LNCAP (cell line): ENCODE data around the gene IGSF8.

Experiments used
- TF ChIP-seq, protein P1 (sequence below): fragments of 450-650 bp; IDR thresholded peaks from 2 replicates; pipeline ENCODE4 v1.5.1; 2017; ENCODE audit warnings: mild to moderate bottlenecking

Gene IGSF8

DNA sequence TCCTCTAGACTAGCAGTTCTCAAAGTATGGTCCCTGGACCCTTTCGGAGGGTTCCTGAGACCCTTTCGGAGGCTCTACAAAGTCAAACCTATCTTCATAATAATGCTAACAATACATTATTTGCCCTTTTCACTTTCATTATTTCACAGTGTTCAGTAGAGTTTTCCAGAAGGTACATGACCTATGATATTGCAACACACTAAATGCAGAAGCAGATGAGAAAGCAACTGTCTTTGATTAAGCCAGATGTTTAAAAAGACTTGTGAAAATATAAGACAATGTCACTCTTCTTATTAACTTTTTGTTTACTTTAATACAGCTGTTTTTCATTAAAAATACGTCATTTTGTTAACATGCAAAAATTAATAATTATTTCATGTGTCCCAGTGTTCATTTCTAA, 34.3 kb downstream of the IGSF8 start:
- TF ChIP-seq, protein P1, sequence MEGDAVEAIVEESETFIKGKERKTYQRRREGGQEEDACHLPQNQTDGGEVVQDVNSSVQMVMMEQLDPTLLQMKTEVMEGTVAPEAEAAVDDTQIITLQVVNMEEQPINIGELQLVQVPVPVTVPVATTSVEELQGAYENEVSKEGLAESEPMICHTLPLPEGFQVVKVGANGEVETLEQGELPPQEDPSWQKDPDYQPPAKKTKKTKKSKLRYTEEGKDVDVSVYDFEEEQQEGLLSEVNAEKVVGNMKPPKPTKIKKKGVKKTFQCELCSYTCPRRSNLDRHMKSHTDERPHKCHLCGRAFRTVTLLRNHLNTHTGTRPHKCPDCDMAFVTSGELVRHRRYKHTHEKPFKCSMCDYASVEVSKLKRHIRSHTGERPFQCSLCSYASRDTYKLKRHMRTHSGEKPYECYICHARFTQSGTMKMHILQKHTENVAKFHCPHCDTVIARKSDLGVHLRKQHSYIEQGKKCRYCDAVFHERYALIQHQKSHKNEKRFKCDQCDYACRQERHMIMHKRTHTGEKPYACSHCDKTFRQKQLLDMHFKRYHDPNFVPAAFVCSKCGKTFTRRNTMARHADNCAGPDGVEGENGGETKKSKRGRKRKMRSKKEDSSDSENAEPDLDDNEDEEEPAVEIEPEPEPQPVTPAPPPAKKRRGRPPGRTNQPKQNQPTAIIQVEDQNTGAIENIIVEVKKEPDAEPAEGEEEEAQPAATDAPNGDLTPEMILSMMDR, result no peak

DNA sequence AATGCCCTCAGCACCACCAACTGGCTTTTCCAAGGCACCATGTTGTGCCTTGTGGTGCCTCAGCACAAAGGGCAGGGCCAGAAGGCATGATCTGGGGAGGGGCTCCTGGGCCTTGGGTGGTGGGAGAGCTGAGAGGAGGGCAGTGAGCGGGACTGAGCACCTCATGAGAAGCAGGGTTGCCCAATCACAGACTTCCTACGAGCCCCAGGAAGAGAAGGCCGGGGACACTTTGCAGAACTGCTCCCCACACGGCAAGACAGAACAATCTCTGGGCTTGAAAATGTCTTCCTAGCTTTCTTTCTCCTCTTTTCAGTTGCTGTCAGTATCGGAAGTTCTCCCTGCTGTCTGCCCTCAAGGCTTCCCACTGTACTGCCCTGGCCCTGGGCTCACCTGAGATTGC, 35.2 kb downstream of the IGSF8 start:
- TF ChIP-seq, protein P1, result no peak

DNA sequence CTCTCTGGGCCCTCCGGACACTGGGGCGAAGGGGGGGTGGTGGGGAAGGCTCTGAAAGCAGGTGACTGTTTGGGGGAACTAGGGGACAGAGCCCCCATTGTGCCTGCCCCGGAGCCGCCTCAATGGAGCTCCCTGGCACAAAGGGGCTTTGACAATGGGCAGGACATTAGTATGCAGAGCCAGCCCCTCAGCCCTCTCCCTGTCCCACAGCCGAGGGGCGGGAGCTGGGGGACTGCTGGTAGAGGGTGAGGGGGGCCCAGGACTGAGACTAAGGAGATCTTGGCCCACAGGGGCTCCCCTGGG, 36.2 kb downstream of the IGSF8 start:
- TF ChIP-seq, protein P1, result no peak

DNA sequence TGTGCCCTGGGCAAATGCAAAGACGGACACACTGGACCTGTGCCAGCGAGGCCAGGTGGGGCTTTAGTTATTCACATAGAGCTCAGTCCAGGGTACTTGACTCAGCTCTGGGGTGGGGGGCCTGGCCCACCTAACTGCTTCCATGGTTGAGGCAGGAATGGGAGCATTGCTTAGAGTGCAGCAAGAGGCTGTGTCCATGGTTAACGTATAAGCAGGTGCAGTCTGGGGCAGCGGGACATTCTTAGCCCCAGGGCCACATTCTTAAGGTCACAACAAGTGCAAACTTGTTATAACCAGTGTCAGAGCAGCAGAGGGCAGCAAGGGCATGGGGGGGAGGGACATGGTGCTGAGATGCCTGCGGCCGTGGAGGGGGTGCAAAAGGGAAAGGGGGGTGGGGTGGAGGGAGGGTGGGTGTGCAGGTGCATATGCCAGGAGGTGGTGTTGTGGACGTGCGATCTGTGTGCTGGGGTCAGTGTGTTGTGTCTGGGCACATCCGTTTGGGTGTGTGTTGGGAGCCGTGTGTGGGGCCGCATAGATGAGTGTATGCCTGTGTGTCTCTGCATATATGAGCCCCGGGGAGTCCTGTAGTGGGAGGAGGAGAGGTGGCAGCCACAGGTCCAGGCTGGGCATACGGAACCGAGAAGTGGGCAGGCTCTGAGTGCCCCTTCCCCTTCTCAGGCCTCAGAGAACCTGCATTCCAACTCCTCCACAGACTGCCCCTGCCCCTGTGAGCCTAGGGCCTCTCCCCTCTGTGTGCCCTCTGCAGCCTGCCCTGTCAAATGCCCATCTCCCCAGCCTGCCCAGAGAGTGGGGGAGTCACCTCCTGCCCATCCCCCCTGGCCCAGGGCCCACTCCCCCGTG, 36.8 kb downstream of the IGSF8 start:
- TF ChIP-seq, protein P1, result no peak

DNA sequence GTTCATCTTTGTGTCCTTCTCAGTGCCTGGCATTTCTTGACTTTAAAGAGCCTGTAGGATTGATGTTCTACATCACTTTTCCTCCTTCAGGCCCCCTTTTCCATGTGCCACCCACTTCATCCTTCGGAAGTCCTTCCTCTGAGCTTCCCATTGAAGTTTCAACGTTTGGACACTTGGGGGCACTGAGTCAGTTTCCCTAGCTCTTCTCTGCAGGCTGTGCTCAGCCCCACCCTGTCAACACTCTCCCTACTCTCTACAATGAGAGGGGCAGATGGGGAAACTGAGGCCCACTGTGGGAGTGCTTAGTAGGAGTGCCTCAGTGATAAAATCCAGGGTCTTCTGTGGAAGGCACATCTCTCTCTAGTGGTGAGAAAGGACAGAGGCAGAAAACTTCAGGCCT, 40.3 kb downstream of the IGSF8 start:
- TF ChIP-seq, protein P1, result peak; percentile 21; the same call in 1 of the 2 replicates

DNA sequence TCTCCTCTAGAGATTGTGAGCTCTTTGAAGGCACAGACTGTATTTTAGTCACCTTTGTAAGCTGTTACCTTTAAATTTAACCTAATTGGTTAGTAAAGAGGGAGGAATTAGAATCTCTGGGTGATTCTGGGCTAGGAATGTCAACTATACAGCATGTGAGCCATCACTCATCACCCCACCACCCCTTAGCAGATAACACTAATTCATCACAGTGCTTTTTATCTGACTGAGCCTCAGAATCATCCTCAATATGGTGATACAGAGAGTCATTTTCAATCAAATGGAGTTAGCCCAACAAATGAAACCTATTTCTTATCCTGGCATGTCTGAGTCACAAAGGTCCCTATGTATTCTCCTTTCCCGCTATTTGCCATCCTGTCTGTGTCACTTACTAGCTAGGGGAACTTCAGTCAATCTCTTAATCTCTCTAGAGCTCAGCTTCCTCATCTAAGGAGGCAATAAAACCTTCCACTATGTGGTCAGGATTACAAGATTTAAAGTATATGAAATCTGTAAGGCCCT, 41.7 kb downstream of the IGSF8 start:
- TF ChIP-seq, protein P1, result no peak

DNA sequence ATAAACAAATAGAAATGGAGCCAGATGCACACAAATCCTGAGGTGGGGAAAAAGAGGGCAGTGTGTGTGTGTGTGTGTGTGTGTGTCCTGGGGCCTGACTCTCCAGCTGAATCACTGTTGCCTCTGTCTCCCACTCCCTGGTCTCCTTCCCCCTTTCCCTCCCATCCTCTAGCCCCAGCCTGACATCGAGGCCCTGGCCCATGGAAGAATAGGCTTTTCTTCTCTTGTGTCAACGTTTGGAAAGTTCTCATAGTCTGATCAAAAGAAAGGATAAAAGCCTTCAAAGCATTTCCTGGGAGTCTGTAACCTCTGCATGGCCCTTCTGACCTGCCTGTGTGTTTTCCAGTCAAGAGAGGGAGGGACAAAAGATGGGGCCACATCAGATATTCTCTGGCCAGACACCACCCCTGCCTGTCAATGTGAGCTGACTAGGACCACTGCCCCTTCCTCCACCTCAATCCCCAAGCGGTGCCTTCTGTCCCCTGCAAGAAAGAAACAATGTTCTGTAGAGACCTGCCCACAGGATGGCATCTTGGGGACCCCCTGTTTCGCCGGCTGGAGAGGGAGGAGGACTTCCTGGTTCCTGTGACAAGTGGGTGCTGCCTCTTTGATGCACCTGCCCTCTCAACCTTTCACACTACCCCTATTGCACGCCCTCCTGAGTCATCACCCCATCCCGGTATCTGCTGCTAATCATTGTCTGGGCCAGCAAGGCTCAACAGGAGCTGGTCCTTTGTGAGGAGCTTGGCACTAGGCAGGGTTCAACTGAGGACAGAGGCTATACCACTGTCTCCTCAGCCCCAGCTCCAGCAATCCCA, 44.7 kb downstream of the IGSF8 start:
- TF ChIP-seq, protein P1, result no peak
